Measurements from ENCODE around the gene MBD3L1.

Gene MBD3L1

DNA sequence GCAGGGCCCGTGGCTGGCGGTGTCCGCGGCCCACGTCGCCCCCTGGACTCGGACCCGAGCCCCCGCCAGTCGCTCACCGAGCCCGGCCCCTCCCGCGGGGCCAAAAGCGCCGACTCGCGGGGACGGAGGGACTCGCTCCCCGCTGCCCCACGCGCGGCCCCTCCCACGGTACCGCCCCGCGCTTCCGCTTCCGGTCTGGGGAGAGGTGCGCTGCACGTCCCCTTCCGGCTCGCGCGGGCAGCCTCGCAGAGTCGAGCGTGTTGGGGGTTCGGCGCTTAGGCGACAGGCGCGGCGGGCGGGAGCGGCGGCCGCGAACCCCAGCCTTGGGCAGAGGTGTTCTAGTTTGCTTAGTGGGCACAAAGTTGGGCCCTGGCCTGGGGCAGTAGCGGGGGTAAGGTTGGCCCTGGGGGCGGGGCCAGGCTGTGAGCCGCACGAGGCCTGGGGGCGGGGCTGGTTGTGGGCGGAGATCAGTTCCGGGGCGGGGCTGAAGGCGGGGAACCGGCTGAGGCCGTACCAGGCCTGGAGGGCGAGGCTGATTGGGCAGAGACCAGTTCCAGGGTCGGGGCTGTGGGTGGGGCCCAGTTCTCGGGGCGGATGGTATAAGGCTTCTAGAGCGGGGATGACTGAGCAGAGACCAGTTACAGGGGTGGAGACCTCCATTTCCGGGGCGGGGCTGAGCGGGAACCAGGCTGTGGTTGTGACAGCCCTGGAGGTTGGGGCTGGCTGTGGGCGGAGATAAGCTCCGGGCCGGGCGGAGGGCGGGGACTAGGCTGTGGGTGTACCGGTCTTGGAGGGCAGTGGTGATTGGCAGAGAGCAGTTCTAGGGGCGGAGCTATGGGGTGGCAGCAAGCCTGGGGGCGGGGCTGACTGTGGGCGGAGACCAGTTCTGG, at the start of gene MBD3L1, which contains the start of gene ZNF558:
MBD3L1 (plus strand) TSS at position 246 of the 890 bp plus-strand sequence. CDS start 10,302 bp downstream, outside the sequence.
ZNF558 (minus strand) TSS at position 173 of the 890 bp plus-strand sequence. CDS start 9,645 bp downstream, outside the sequence.
- Histone ChIP-seq H3K27ac (ENCODE audit: low read length) (no peak within 1 kb of the TSS), H2AFZ (ENCODE audit: low read depth, low read length) (no peak within 1 kb of the TSS), H3K9me3 (ENCODE audit: insufficient read depth, low read length) (peaks cover 6% of the 10 kb centered on the region; the same call in 1 of the 2 replicates), H3K36me3 (replicated peaks; ENCODE audit: low read depth, low read length) (no peaks in the 10 kb centered on the region), H3K4me3 (ENCODE audit: low read length) (no peak within 1 kb of the TSS), H3K79me2 (ENCODE audit: low read length) (no peaks in the 10 kb centered on the region), H3K9ac (ENCODE audit: low read length) (no peak within 1 kb of the TSS), H3K4me1 (ENCODE audit: low read length) (no peaks in the 10 kb centered on the region), H4K20me1 (ENCODE audit: insufficient read depth, low read length) (no peaks in the 10 kb centered on the region), H3K4me2 (ENCODE audit: low read length) (no peak within 1 kb of the TSS), H3K27me3 (ENCODE audit: low read depth, low read length) (no peaks in the 10 kb centered on the region)
- TF ChIP-seq EZH2phosphoT487 (IDR thresholded peaks at IDR 0.05; ENCODE audit: low read depth): no peak
- TF ChIP-seq, protein P1, sequence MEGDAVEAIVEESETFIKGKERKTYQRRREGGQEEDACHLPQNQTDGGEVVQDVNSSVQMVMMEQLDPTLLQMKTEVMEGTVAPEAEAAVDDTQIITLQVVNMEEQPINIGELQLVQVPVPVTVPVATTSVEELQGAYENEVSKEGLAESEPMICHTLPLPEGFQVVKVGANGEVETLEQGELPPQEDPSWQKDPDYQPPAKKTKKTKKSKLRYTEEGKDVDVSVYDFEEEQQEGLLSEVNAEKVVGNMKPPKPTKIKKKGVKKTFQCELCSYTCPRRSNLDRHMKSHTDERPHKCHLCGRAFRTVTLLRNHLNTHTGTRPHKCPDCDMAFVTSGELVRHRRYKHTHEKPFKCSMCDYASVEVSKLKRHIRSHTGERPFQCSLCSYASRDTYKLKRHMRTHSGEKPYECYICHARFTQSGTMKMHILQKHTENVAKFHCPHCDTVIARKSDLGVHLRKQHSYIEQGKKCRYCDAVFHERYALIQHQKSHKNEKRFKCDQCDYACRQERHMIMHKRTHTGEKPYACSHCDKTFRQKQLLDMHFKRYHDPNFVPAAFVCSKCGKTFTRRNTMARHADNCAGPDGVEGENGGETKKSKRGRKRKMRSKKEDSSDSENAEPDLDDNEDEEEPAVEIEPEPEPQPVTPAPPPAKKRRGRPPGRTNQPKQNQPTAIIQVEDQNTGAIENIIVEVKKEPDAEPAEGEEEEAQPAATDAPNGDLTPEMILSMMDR (IDR thresholded peaks at IDR 0.05; ENCODE audit: low read depth, low read length): no peak

DNA sequence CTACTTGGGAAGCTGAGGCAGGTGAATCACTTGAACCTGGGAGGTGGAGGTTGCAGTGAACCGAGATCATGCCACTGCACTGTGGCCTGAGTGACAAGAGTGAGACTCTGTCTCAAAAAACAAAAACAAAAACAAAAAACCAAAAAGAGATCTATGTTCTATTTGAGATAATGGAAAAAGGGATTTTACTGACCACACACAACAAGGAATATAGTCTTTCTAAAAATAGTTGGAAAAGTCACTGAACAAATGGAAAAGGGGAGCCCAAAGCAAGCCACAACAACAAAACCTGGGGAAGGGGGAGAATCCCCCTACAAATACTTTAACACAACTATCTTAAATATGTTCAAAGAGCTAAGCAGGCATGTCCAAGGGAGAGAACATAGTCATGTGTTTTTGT, 37.4 kb upstream of the MBD3L1 start:
- Histone ChIP-seq H3K9me3 (ENCODE audit: insufficient read depth, low read length) (no peaks in the 10 kb centered on the region), H3K36me3 (replicated peaks; ENCODE audit: low read depth, low read length) (no peaks in the 10 kb centered on the region), H3K4me2 (ENCODE audit: low read length) (no peak overlapping the region), H3K27ac (ENCODE audit: low read length) (no peak overlapping the region), H3K27me3 (ENCODE audit: low read depth, low read length) (no peaks in the 10 kb centered on the region), H3K79me2 (ENCODE audit: low read length) (no peaks in the 10 kb centered on the region), H3K4me1 (ENCODE audit: low read length) (no peaks in the 10 kb centered on the region), H3K4me3 (ENCODE audit: low read length) (no peak overlapping the region), H4K20me1 (ENCODE audit: insufficient read depth, low read length) (no peaks in the 10 kb centered on the region), H2AFZ (ENCODE audit: low read depth, low read length) (no peak overlapping the region), H3K9ac (ENCODE audit: low read length) (no peak overlapping the region)
- no peak for TF ChIP-seq EZH2phosphoT487 (IDR thresholded peaks at IDR 0.05; ENCODE audit: low read depth)
- TF ChIP-seq, protein P1 (IDR thresholded peaks at IDR 0.05; ENCODE audit: low read depth, low read length): no peak

DNA sequence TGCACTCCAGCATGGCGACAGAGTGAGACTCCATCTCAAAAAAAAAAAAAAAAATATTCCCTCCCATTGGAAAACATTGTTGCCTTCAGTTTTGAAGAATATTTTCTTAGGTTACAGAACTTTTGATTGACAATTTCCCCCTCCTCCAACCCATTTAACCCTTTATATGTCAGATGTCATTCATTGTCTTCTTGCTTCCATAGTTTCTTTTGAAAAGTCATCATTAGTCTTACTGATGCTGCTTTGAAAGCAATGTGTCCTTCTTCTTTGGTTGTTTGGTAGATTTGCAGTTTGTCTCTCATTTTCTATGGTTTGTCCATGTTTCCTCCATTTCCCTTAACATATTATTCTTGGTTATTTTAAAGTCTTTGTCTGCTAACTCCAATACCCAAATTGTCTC, 25.5 kb upstream of the MBD3L1 start:
- Histone ChIP-seq H3K9me3 (ENCODE audit: insufficient read depth, low read length) (peaks cover 24% of the 10 kb centered on the region), H4K20me1 (ENCODE audit: insufficient read depth, low read length) (no peaks in the 10 kb centered on the region), H3K79me2 (ENCODE audit: low read length) (no peaks in the 10 kb centered on the region), H3K4me2 (ENCODE audit: low read length) (no peak overlapping the region), H3K36me3 (replicated peaks; ENCODE audit: low read depth, low read length) (no peaks in the 10 kb centered on the region), H3K4me3 (ENCODE audit: low read length) (no peak overlapping the region), H2AFZ (ENCODE audit: low read depth, low read length) (no peak overlapping the region), H3K4me1 (ENCODE audit: low read length) (no peaks in the 10 kb centered on the region), H3K9ac (ENCODE audit: low read length) (no peak overlapping the region), H3K27ac (ENCODE audit: low read length) (no peak overlapping the region), H3K27me3 (ENCODE audit: low read depth, low read length) (no peaks in the 10 kb centered on the region)
- no peak for TF ChIP-seq EZH2phosphoT487 (IDR thresholded peaks at IDR 0.05; ENCODE audit: low read depth)
- TF ChIP-seq, protein P1 (IDR thresholded peaks at IDR 0.05; ENCODE audit: low read depth, low read length): no peak

DNA sequence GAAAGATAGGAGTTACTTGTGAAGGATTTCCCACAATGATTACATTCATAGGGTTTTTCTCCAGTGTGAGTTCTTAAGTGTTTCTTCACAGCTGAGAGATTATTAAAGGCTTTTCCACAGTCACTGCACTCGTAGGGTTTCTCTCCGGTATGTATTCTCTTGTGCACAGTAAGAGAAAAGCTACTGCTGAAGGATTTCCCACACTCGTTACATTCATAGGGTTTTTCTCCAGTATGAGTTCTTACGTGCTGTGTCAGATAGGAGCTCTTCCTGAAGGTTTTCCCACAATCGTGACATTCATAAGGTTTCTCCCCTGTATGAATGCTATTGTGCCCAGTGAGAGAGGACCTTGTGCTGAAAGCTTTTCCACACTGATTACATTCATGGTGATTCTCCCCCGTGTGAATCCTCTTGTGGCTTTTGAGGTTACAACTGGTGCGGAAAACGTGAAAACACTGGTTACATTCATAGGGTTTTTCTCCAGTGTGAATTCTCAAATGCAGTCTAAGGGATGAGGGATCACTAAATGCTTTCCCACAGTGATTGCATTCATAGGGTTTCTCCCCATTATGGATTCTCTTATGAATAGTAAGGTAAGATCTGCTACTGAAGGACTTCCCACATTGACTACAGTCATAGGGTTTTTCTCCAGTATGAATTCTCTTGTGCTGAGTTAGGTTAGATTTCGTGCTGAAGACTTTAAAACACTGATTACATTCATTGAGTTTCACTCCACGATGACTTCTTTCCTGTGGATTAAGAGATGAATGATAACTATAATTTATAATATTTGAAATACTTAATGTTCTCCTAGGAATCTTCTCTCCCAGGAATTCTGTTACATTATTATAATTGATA, 20.6 kb upstream of the MBD3L1 start:
- Histone ChIP-seq H4K20me1 (ENCODE audit: insufficient read depth, low read length) (no peaks in the 10 kb centered on the region), H3K4me3 (ENCODE audit: low read length) (no peak overlapping the region), H2AFZ (ENCODE audit: low read depth, low read length) (no peak overlapping the region)

More for the DNA sequence above, 20.6 kb upstream of the MBD3L1 start:
- Histone ChIP-seq H3K27ac (ENCODE audit: low read length) (no peak overlapping the region), H3K9me3 (ENCODE audit: insufficient read depth, low read length) (peaks cover 46% of the 10 kb centered on the region), H3K4me2 (ENCODE audit: low read length) (no peak overlapping the region), H3K27me3 (ENCODE audit: low read depth, low read length) (no peaks in the 10 kb centered on the region), H3K9ac (ENCODE audit: low read length) (no peak overlapping the region), H3K79me2 (ENCODE audit: low read length) (no peaks in the 10 kb centered on the region), H3K4me1 (ENCODE audit: low read length) (no peaks in the 10 kb centered on the region), H3K36me3 (replicated peaks; ENCODE audit: low read depth, low read length) (no peaks in the 10 kb centered on the region)
- TF ChIP-seq EZH2phosphoT487 (IDR thresholded peaks at IDR 0.05; ENCODE audit: low read depth): no peak
- TF ChIP-seq, protein P1 (IDR thresholded peaks at IDR 0.05; ENCODE audit: low read depth, low read length): no peak
